Body of pancreas (tissue), 4 donors: Measurements from ENCODE around the gene ZBBX.

Experiments used
- POLR2A ChIP-seq, 3 donors: fragments of 450-650 bp; IDR thresholded peaks; one replicate each; pipeline ENCODE4 v1.6.1; 2016; ENCODE audit warnings: antibody characterized with exemption in 3 of 3, mild to moderate bottlenecking in 2 of 3
- TF ChIP-seq, protein P1 (sequence below), 7 experiments: fragments of 450-650 bp in 4 of 7; fragments of 200-600 bp in 3 of 7; sonication (generic) in 3 of 7; IDR thresholded peaks; one replicate each; pipeline ENCODE4 v1.5.1; 2016 to 2019; ENCODE audit warnings: antibody characterized with exemption in 7 of 7

DNA sequence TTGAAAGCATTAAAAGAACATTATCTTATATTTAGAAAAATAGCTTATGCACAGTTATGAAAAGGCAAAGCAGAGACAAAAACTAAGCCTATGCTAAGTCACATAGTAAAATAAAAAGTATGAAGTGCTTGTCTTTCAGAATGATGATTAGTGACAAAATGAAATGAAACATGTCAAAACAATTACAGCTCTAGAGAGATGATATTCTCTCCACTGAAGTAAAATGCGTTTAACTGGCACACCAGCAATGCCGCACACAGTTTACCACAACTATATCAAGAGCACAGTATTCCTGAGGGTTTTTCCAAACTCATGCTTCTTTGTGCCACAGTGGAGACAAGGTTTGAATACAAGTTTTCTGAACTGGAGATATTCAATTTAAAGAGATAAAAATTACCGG, 2.1 kb upstream of the ZBBX start:
- TF ChIP-seq, protein P1, sequence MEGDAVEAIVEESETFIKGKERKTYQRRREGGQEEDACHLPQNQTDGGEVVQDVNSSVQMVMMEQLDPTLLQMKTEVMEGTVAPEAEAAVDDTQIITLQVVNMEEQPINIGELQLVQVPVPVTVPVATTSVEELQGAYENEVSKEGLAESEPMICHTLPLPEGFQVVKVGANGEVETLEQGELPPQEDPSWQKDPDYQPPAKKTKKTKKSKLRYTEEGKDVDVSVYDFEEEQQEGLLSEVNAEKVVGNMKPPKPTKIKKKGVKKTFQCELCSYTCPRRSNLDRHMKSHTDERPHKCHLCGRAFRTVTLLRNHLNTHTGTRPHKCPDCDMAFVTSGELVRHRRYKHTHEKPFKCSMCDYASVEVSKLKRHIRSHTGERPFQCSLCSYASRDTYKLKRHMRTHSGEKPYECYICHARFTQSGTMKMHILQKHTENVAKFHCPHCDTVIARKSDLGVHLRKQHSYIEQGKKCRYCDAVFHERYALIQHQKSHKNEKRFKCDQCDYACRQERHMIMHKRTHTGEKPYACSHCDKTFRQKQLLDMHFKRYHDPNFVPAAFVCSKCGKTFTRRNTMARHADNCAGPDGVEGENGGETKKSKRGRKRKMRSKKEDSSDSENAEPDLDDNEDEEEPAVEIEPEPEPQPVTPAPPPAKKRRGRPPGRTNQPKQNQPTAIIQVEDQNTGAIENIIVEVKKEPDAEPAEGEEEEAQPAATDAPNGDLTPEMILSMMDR (IDR thresholded peaks at IDR 0.05) = no peak
- TF ChIP-seq POLR2A (IDR thresholded peaks at IDR 0.05) = no peak
